GM18907 (cell line): ENCODE results near the gene MAPK8IP3.
"Not testable (repeated sequence)": the region's sequence is repeated elsewhere in the genome, so short reads cannot be mapped to it uniquely, and the experiment has no call there.

ENCODE experiments used
- ATAC-seq: cut with Tn5 transposase; IDR thresholded peaks from one replicate; pipeline ENCODE4 v1.9.1; 2021; ENCODE audit warnings: mild to moderate bottlenecking, moderate library complexity; ENCODE audit not compliant: unreplicated experiment

The MAPK8IP3 gene

DNA sequence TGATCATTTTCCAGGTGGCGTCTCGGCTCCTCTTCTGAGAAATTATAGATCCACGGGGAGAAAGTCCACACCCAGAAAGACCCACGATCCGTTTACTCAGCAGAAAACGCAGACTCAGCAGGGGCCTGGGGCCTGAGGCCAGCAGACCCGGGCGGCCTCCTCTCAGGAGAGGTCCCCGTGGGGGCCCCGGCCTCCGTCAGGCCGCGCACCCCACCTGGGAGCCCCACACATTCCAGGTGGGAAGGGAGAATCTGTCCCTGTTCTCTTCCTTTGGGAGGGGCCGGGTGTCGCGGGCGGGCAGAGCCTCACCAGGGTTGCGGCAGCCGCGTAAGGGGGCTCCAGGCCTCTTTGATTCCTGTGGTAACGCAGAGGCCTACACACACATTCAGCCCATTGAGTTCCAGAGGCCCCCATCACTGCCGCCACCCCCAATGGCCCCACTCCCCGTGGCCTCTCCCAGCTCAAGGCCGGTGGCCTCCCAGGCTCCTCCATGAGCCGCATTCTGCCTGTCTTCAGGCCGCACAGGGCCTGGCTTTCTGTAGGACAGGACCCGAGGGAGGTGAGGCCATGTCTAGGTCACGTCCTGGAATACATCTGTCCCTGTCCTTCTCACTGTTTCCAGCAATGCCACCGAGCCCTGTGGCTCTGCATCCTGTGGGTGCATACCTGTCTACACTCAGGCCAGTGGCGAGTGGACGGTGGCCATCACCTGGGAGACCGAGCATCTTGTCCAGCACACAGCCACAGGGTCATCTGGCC, 89.1 kb downstream of the MAPK8IP3 start:
- no peak for ATAC-seq

DNA sequence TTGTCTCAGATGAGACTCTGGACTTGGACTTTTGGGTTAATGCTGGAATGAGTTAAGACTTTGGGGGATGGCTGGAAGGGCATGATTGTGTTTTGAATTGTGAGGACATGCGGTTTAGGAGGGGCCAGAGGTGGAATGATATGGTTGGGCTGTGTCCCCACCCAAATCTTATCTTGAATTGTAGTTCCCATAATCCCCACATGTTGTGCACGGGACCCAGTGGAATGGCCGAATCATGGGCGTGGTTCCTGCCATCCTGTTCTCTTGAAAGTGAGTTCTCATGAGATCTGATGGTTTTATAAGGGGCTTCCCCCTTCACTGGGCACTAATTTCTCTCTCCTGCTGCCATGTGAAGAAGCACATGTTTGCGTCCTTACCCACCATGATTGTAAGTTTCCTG, 93.3 kb downstream of the MAPK8IP3 start:
- not testable (repeated sequence) for ATAC-seq

DNA sequence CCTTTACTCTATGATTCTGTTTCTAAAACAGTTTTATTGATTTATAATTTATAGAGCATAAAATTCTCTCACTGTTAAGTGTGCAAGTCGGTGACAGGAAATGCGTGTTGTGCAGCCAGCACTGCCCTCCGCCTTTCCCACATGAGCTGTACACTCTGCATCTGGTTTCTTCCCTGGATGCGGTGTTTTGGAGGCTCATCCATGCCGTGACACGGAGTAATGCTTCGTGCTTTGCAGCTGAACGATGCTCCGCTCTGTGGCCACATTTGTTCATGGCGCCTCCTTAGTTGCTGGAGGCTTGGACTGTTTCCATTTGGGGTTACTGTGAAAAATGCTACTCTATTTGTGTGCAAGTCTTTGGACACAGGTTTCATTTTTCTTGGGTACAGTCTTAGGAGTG, 94.7 kb downstream of the MAPK8IP3 start:
- ATAC-seq = no peak

DNA sequence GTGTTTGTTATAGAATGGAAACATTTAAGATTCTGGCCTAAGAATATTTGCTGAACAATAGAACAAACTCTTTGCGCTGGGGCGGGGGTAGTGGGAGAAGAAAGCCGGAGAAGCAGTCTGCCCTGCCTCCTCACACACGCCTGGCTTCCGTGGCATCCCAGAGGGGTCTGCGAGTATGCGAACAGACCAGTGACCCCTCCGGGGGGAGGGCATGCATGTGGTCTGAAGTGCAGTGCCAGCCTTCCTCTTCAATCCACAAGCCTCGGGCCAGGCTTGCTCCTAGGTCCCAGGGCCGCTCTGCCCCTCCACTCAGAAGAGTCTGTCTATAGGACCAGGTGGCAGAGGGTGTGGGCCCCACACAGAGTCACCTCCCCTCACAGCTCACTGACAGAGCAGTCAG, 101.6 kb downstream of the MAPK8IP3 start:
- ATAC-seq = no peak

DNA sequence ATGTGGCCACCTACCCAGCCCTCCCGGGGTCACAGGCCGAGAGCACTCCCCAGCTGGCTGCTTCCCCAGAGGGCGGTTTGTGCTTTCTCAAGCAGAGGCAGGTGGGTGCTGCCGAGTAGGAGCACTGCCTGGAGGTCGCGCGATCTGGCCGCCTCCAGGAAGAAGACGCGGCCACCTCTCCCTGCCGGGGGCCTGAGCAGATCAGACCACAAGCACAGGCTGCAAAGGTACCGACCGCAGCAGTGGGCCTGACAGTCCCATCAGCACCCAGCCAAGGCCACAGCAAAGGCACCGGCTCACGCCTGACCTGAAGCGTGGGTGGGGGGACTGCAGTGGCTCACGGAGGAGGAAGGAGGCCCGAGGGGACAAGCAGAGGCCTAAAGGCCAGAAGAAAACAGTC, 102.7 kb downstream of the MAPK8IP3 start:
- no peak for ATAC-seq

DNA sequence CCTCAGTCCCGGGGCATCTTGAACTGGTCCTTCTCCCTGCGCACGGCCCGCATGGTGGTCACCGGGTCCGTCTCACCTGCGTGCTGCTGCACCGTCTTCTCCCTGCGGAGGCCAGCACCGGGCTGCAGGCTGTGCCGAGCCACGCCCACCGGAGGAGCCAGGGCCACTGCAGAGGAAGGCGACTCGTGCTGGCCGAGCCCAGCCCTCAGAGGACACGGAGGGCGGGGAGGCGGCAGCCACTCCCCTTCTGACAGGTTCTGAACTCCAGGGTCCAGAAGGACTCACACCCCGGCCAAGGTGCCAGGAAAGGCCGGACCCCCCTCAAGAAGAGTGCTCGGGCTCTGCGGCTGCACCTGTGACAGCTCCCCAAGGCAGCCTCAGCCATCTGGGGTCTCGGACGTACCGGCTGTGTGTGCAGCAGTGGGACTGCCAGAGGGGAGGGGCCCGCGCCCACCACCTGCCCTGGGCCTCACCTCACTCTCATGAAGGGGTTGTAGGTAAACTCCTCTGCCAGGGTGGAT, 103.3 kb downstream of the MAPK8IP3 start:
- ATAC-seq = no peak

DNA sequence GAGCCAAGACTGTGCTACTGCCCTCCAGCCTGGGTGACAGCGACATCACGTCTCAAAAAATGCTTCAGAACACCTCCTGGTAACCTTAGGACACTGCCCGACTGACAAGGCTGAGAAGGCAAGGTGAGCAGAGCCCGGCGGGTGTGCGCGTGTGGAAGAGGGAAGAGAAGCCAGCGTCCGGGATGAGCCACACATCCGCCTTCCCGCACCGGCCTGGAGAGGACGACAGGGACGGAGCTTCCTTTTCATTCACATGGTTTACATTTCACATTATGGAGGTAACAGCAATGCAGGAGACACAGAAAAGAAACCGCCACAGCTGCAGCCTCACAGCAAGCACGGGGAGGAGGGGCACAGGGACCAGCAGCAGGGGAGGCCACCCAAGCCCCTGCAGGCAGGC, 104.1 kb downstream of the MAPK8IP3 start:
- ATAC-seq = no peak

DNA sequence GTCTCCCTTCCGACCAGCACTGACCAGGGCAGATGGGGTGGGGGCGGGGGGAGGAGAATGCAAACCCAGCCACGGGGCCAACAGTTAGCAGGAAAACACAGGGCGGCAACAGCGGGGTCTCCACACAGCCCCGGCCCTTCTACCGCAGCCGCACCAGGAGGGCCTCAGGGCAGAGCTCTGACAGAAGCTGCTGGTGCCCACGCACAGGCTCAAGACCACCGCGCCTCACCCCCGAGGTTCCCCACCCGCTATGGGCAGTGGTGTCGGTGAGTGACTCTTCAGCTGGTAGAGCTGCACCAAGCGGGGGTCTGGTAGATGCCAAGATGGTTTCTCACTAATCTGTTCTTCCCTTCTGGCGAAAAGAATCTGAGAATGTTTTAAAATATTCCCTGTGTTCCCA, 104.5 kb downstream of the MAPK8IP3 start:
- no peak for ATAC-seq

DNA sequence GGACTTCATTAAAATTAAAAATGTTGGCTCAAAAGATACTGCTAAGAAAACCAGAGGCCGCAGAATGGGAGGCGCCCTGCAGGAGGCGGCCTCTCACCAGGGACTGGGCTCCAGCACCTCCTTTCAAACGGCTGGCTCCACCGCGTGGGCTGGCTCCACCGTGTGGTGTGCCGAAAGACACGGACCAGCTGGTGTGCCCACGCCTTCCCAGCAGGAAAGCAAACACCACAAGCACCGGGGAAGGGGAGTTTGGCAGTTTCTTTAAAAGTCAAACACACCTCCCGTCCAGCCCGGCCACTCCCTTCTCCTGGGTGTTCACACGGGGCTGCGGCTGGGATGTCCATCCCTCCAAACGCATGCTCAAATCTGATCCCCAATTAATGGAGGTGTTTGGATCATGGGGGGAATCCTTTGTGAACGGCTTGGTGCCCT, 106.8 kb downstream of the MAPK8IP3 start:
- ATAC-seq = no peak

DNA sequence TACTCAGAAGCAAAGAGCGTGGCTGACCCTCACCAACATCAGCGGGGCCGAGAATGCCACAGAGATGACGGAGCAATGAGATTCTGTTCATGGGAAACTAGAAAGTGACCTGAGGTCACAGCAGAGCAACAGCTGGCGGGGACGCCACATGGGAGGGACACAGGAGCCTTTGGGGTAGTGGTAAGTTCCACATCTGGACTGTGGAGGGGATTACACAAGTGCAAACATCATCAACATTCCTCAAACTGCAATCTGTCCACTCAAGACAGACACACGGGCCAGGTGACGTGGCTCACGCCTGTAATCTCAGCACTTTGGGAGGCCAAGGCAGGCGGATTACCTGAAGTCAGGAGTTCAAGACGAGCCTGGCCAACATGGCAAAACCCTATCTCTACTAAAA, 109.5 kb downstream of the MAPK8IP3 start:
- ATAC-seq = no peak

DNA sequence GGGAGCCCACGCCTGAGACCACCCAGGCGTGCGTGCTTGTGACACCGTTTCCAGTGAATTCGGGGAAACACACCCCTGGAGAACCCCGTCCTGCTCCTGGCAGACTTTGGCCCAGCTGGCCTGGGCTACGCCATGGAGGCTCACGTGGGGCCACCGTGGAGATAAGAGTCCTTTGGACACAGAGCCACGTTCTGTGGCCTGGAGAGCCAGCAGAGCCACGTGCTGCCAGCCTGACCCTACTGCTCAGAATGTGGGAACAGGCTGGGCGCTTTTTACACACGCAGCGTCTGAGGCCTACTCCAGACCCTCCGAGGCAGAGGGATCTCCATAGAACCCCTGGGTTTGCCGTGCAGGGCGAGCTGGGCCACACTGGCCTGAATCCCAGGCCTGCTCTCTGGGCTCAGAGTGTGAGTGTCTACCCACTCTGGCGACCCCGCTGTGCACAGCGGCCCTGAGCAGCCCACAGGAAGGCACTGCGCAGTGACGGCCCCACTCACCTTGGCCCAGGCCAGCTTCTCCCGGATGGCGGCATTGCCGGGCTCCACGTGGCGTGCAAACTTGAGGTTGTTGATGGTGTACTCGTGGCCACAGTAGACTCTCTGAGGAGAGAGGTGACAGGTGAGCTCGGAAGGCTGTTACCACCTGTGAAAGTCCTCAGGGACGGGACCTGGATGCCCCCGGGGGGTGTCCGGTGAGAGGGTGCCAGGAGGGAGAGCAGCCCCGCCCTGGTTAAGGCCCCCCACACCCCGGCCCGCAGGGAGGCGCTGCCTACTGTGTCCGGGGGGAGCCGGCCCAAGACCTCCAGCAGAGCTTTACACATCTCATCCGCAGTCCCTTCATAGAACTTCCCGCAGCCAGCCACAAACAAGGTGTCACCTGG, 110.6 kb downstream of the MAPK8IP3 start:
- no peak for ATAC-seq

DNA sequence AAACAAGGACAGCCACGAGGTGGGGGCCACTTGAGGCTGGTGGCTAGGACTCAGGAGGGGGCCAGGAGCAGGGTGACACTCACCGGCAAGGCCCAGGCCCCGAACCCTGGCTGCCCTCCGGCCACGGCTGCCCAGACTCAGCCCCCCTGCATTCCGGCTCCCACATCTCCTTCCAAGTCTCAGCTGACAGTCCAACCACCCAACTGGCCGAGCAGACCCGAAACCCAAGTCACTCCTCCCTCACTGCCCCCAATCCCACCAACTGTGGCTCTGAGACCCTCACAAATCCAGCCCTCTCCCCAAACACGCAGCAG, 111.2 kb downstream of the MAPK8IP3 start:
- ATAC-seq = no peak

DNA sequence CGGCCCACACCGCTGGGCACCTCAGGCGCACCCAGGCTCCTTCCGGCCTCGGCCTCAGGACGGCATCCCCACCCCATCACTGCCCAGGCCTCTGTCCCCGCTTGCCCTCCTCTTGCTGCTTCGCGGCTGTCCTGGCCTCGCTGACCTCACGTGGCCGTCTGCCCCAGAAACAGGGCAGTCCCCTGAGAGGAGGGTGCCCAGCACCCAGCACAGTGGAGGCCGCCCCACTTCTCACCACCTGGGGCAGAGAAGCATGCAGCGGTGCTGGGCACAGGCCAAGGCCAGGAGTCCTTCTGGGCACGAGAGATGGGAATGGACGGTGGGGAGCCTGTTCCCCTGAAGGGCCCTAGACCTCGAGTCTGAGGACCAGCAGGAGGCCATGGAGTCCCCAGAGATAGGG, 111.7 kb downstream of the MAPK8IP3 start:
- ATAC-seq = no peak

DNA sequence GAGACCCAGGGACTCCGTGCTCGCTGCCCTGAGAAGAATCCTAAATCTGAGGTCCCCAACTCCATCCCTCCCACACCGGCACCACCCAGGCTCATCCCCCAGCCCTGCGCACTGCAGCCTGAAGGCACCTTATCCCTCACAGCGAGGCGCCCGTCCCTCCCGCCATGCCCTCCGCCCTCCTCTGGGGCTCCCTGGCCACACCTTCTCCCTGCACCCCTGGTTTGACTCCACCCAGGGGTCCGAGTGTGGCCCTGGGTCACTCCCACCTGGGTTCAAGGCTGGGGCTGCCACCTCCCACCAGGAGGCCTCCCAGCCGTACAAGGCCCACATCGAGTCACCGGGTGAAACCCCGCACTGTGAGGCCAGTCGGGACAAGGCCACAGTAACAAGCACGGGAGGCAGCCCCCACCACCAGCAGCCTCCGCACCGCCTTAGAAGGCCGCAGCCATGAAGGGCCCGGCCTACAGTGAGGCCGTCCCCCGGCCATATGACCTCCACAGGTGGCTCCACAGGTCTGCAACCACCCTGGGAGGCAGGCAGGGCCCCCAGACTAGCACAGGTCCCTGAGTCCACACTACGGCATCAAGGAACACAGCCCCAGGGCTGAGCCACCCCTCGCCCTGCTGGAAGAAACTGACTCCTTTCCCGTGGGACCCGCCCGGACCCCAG, 112.3 kb downstream of the MAPK8IP3 start:
- no peak for ATAC-seq

DNA sequence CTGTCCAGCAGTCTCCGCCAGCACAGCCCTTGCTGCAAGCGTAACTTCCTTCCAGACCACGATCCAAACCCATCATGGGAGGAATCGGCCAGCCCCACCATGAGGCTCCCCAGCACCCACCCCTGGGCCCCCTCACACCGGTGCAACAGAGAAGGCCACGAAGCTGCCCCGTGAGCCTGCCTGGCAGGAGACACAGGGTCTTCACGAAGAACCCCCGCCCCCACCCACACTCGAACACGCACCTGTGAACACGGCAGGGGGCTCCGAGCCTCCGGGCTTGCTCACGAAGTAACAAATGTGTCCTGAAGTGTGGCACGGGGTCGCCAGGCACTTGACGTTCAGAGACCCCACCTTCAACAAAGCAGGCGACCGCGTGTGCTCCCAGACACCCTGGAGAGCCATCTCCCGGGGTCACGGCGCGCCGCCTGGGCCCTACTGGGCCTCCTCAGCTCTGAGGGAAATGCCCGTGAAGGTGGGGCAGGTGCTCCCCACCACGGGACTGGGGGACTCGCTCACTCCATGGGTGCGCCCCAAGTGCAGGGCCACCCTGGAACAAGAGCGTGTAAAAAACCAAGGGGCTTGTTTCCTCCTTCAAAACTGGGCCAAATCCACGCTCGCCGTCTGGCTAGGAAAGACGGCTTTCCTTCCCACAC, 113.0 kb downstream of the MAPK8IP3 start:
- ATAC-seq = no peak

DNA sequence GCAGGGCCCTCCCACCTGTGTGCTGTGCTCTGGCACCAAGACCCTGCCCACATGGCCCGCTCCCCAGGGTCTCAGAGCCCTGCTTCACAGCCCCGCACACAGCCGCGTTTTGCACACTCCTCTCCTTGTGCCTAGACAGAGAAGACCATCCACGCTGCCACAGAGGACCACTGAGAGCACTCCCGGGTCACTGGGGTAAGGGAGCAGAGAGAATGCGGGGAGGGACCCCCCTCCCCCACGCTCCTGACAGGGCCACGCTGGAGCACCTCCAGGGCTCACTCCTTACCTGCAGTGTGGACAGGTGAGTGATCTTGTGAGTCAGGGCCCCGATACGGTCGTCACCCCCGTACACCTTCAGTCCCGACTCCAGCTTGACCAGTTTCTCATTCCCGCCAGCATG, 113.6 kb downstream of the MAPK8IP3 start:
- no peak for ATAC-seq
